HepG2 (cell line): ENCODE measurements around the gene PSAP. TPM values are rescaled to one million over a fixed set of nuclear protein-coding genes. Genes with fewer than 3 reads are reported as not detected.

Experiments used
- ATAC-seq: fragments of 200-7000 bp; cut with Tn5 transposase; 3 replicates; pipeline ENCODE4 v1.9.1; 2020; ENCODE audit warnings: mild to moderate bottlenecking, moderate library complexity
- BruUV-seq: library from RNA; stranded (reverse); fragments of 400-500 nt; replicated peaks from 2 replicates; lab custom pipeline; 2021; lab: Mats Ljungman, UMichigan
- CTCF ChIA-PET: fragments of 300-600 bp; formaldehyde crosslinking; extraction: SDS; loops from one replicate; lab custom pipeline; 2021; ENCODE audit warnings: low total read pairs, inconsistent platforms, low intra/inter-chr PET ratio; lab: Yijun Ruan, JAX
- POLR2A ChIA-PET: fragments of 350-600 bp; sonication (Branson Sonifier 250); formaldehyde crosslinking; loops from one replicate; lab custom pipeline; 2020; ENCODE audit warnings: antibody characterized with exemption, inconsistent platforms; lab: Yijun Ruan, JAX
- DNase-seq: peaks from one replicate; pipeline ENCODE4 v3.0.0-alpha.2; 2015; ENCODE audit warnings: low spot score
- FAIRE-seq: peaks from 3 replicates; lab custom pipeline; 2011; peaks lifted over from hg19 to GRCh38; lab: Jason Lieb, UNC
- H2AFZ ChIP-seq: one replicate; pipeline ENCODE4 v1.6.1; 2011; ENCODE audit warnings: low read length, inconsistent platforms
- H3K27ac ChIP-seq: fragments of 300-600 bp; 3 replicates; pipeline ENCODE4 v1.8.0; 2011; ENCODE audit warnings: mixed run types, mild to moderate bottlenecking, mixed read lengths, low read length, inconsistent platforms; ENCODE audit not compliant: insufficient read depth; ENCODE audit errors: extremely low read length
- H3K27me3 ChIP-seq, 2 experiments: fragments of 200-600 bp in 1 of 2; 2 replicates in 1 of 2; 3 replicates in 1 of 2; pipeline versions ENCODE4 v1.6.0 to v1.8.0; 2011; ENCODE audit warnings: low read length in 2 of 2, mild to moderate bottlenecking in 2 of 2, moderate library complexity in 2 of 2, inconsistent platforms in 1 of 2; ENCODE audit not compliant: insufficient read depth in 2 of 2, control insufficient read depth in 1 of 2
- H3K36me3 ChIP-seq, 2 experiments: fragments of 200-600 bp in 1 of 2; replicated peaks in 1 of 2; 2 replicates in 1 of 2; 3 replicates in 1 of 2; pipeline versions ENCODE4 v1.5.1 to v1.8.0; 2011; ENCODE audit warnings: low read length in 2 of 2, inconsistent platforms in 1 of 2; ENCODE audit not compliant: insufficient read depth in 2 of 2, control insufficient read depth in 1 of 2
- H3K4me1 ChIP-seq: 2 replicates; pipeline ENCODE4 v1.5.1; 2012; ENCODE audit warnings: low read length, inconsistent platforms; ENCODE audit not compliant: insufficient read depth
- H3K4me2 ChIP-seq: 2 replicates; pipeline ENCODE4 v1.6.0; 2011; ENCODE audit warnings: low read depth, low read length, inconsistent platforms
- H3K4me3 ChIP-seq, 3 experiments: fragments of 200-600 bp in 1 of 3; sonication (generic), shearing (Covaris generic) in 1 of 3; replicated peaks in 1 of 3; 2 replicates each; pipeline ENCODE4 v1.5.1; 2011 to 2016; ENCODE audit warnings: low read length in 3 of 3, inconsistent platforms in 2 of 3, low read depth in 2 of 3, mild to moderate bottlenecking in 2 of 3, control low read depth in 1 of 3, mixed read lengths in 1 of 3; ENCODE audit not compliant: insufficient read depth in 1 of 3
- H3K79me2 ChIP-seq: one replicate; pipeline ENCODE4 v1.6.1; 2011; ENCODE audit warnings: low read length, inconsistent platforms; ENCODE audit not compliant: insufficient read depth
- H3K9ac ChIP-seq: 2 replicates; pipeline ENCODE4 v1.6.0; 2011; ENCODE audit warnings: mild to moderate bottlenecking, low read depth, low read length, inconsistent platforms; ENCODE audit not compliant: insufficient read depth
- H3K9me3 ChIP-seq: 2 replicates; pipeline ENCODE4 v1.5.1; 2012; ENCODE audit warnings: mild to moderate bottlenecking, low read length
- H4K20me1 ChIP-seq: 2 replicates; pipeline ENCODE4 v1.6.0; 2011; ENCODE audit warnings: inconsistent platforms, mild to moderate bottlenecking, low read length, moderate library complexity; ENCODE audit not compliant: insufficient read depth
- CREB1 ChIP-seq, 2 experiments: fragments of 450-650 bp in 1 of 2; IDR thresholded peaks; 2 replicates each; pipeline ENCODE4 v1.6.1; 2016 to 2017; ENCODE audit warnings: control low read depth in 1 of 2, mild to moderate bottlenecking in 1 of 2, missing compliant biosample characterization in 1 of 2, missing genetic modification characterization in 1 of 2
- DNMT1 ChIP-seq: sonication (generic); formaldehyde crosslinking; IDR thresholded peaks from 2 replicates; pipeline ENCODE4 v1.5.1; 2020; ENCODE audit warnings: mild to moderate bottlenecking, missing genetic modification reagents
- MLX ChIP-seq: IDR thresholded peaks from 2 replicates; pipeline ENCODE4 v1.6.1; 2016
- TEAD2 ChIP-seq: sonication (generic); formaldehyde crosslinking; IDR thresholded peaks from 2 replicates; pipeline ENCODE4 v1.9.0; 2021; ENCODE audit warnings: missing genetic modification reagents
- ZNF343 ChIP-seq: sonication (generic); formaldehyde crosslinking; IDR thresholded peaks from 2 replicates; pipeline ENCODE4 v1.4.0; 2020; ENCODE audit warnings: mild to moderate bottlenecking, missing genetic modification reagents
- ZNF747 ChIP-seq: sonication (generic); formaldehyde crosslinking; IDR thresholded peaks from 2 replicates; pipeline ENCODE4 v1.8.1; 2023; ENCODE audit warnings: missing genetic modification reagents, mild to moderate bottlenecking, borderline replicate concordance
- ZNF841 ChIP-seq: sonication (generic); formaldehyde crosslinking; IDR thresholded peaks from 2 replicates; pipeline ENCODE4 v1.8.1; 2023; ENCODE audit warnings: missing genetic modification reagents, borderline replicate concordance
- WGBS: methylation state at CpG from one replicate; pipeline ENCODE4 v1.1.6; 2017; ENCODE audit warnings: low lambda C conversion rate; 5-methylcytosine and 5-hydroxymethylcytosine counted together
- in situ Hi-C: cut with HindIII; loops from 2 replicates; pipeline ENCODE4 v1.10.0; 2017; ENCODE audit warnings: low pct_unique_long_range_greater_than_20kb; ENCODE audit not compliant: extremely low pct_ligation_motif_present
- intact Hi-C: fragments of 100-400 bp; cut with micrococcal nuclease; formaldehyde crosslinking; loops from one replicate; pipeline ENCODE4 v1.10.0; 2022; ENCODE audit not compliant: unreplicated experiment
- polyA plus RNA-seq, 8 experiments: library from polyadenylated mRNA; depleted of rRNA in 3 of 8; stranded (reverse) in 7 of 8; unstranded in 1 of 8; fragments of >200 nt; fragmentation: Illumina TruSeq in 4 of 8; extraction: Trizol in 4 of 8; gene quantifications; 2 replicates each; pipeline versions ENCODE4 v1.2.1 to v1.2.3, GENCODE V29; 2011 to 2016; ENCODE audit warnings: low read depth in 4 of 8, missing spikeins in 1 of 8, mixed read lengths in 1 of 8; ENCODE audit not compliant: insufficient read depth in 1 of 8
- total RNA-seq, 5 experiments: library from RNA; depleted of rRNA; stranded (reverse); fragments of >200 nt; fragmentation: Illumina TruSeq; extraction: Trizol; gene quantifications; 2 replicates each; pipeline ENCODE4 v1.2.3, GENCODE V29; 2016; ENCODE audit warnings: low read depth in 1 of 5

PSAP gene
- total and polyA plus RNA-seq, 2 of the 13 experiments (the other 11 are each of a cell fraction or from before 2014, with no cell fraction given), result 323 to 643 TPM

DNA sequence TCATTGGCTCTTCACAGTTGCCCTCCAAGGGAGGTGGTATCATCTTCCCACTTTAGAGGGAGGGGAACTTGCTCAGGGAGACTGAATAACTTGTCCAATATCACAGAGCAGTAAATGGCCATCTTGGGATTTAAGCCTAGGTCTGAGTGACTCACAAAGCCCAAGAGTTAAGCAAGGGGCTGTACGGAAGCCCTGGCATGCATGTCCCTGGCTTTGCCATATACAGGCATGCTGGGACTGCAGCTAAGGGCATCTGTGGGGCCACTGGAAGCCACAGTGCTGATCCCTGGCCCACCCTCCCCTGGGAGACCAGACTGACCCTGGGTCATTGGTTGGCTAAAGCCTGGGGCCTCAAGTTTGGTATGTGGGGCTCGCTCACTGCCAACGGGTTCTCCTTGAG is 80.8 kb downstream of the PSAP start (continued):
- no peak for TF ChIP-seq DNMT1 (CRISPR knock-in tag)
- TF ChIP-seq TEAD2, result no peak
- TF ChIP-seq MLX, result no peak

DNA sequence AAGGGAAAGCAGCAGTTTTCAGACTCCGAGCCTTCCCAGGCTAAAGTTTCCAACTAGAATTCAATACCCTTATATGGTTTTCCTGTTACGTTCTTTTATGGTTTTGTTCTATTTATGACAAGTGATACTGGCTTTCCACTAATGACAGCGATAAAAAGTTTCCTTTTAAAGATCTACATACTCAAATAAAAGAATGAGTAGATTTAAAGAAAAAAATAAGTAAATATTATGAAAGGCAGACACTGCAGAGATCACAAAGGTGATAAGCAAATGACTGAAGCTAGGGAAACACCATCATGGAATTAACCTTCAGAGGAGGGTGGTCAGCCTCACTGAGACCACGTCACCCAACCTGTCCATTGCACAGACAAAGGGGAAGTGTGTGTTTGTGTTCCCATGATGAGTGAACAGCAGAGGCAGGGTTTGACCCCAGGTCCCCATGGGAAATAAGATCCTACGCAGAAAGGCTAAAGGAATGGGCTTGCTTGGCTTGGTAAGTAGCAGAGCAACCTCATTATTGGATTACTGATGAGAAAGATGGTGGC is 81.7 kb downstream of the PSAP start:
- FAIRE-seq, result no peak
- no peaks in the 10 kb centered on the region for H3K79me2 ChIP-seq
- H3K36me3 ChIP-seq, result no peaks in the 10 kb centered on the region
- intact Hi-C loops, result no loop called here
- ChIA-PET CTCF (no interaction called here), POLR2A (no interaction called here)
- H4K20me1 ChIP-seq, result no peaks in the 10 kb centered on the region
- peaks cover 5 to 37% of the 10 kb centered on the region in 2 experiments for H3K27me3 ChIP-seq
- in situ Hi-C loops, result no loop called here
- peaks cover 48% of the 10 kb centered on the region for H3K4me1 ChIP-seq
- no peak overlapping the region for H3K9ac ChIP-seq
- no peak overlapping the region for H3K4me3 ChIP-seq
- H3K27ac ChIP-seq, result no peak overlapping the region
- 65% methylated on average over 5 of the region's 5 CpGs for WGBS
- BruUV-seq, result no TSS peak
- no peak for ATAC-seq
- H3K9me3 ChIP-seq, result no peaks in the 10 kb centered on the region
- no peak overlapping the region for H3K4me2 ChIP-seq
- no peak for DNase-seq
- H2AFZ ChIP-seq, result no peak overlapping the region
- TF ChIP-seq ZNF747 (CRISPR knock-in tag) (no peak), ZNF343 (no peak), ZNF841 (CRISPR knock-in tag) (no peak), CREB1 (IDR thresholded peaks at IDR 0.05) (0 out of 2 replicates have a peak, but pooled peaks have one; percentile 3), CREB1 (CRISPR knock-in tag; IDR thresholded peaks at IDR 0.05) (no peak)
